WTC11 (cell line): ENCODE data around the gene PLXNA3.

Source experiments
- ELF4 ChIP-seq: sonication (generic); formaldehyde crosslinking; IDR thresholded peaks from 2 replicates; pipeline ENCODE4 v1.8.1; 2022; ENCODE audit warnings: low read depth, mild to moderate bottlenecking, moderate library complexity, missing genetic modification reagents
- FOXK1 ChIP-seq: sonication (generic); formaldehyde crosslinking; IDR thresholded peaks from 2 replicates; pipeline ENCODE4 v1.8.0; 2022; ENCODE audit warnings: mild to moderate bottlenecking, moderate library complexity, missing genetic modification reagents
- NFATC4 ChIP-seq: fragments of 250-450 bp; sonication (Bioruptor Pico); IDR thresholded peaks from 2 replicates; pipeline ENCODE4 v1.9.0; 2021; ENCODE audit warnings: mild to moderate bottlenecking
- RELA ChIP-seq: sonication (generic); formaldehyde crosslinking; IDR thresholded peaks from 2 replicates; pipeline ENCODE4 v1.8.1; 2022; ENCODE audit warnings: missing genetic modification reagents, mild to moderate bottlenecking, borderline replicate concordance
- TCF7 ChIP-seq: sonication (generic); formaldehyde crosslinking; IDR thresholded peaks from 2 replicates; pipeline ENCODE4 v1.8.0; 2022; ENCODE audit warnings: mild to moderate bottlenecking, low read depth, missing genetic modification reagents, moderate library complexity
- TF ChIP-seq, protein P1 (sequence below): sonication (generic); formaldehyde crosslinking; IDR thresholded peaks from 2 replicates; pipeline ENCODE4 v1.8.1; 2023; ENCODE audit warnings: mild to moderate bottlenecking, missing genetic modification reagents
- TF ChIP-seq, protein P2 (sequence below): fragments of 200-600 bp; IDR thresholded peaks from 2 replicates; pipeline ENCODE4 v1.8.0; 2022; ENCODE audit warnings: antibody characterized with exemption
- TF ChIP-seq, protein P3 (sequence below): sonication (generic); formaldehyde crosslinking; IDR thresholded peaks from 2 replicates; pipeline ENCODE4 v1.8.1; 2023; ENCODE audit warnings: mild to moderate bottlenecking, missing genetic modification reagents, moderate library complexity
- TF ChIP-seq, protein P4 (sequence below): sonication (generic); formaldehyde crosslinking; conservative IDR thresholded peaks from 2 replicates; pipeline ENCODE4 v1.8.1; 2023; ENCODE audit warnings: mild to moderate bottlenecking, low read depth, missing genetic modification reagents, moderate library complexity

DNA sequence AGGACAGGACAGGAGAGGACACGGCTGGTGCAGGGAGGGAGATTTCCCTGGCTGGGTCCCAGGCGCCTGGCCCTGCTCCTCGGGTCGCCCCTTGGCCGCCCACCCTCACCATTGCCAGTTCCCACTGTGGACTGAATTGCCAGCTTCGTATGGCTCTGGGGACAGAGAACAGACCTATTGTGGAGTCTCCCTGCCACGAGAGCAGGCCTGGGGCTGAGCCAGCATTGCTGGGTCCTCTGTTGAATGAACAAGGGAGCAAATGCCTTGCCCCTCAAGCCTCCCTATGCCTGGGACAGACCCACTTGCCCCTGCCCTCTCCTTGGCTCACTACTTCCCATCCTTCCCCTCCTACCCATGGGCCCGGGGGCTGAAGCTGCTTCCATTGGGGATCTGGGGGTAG lies 4.3 kb downstream of the PLXNA3 start:
- TF ChIP-seq, protein P1, sequence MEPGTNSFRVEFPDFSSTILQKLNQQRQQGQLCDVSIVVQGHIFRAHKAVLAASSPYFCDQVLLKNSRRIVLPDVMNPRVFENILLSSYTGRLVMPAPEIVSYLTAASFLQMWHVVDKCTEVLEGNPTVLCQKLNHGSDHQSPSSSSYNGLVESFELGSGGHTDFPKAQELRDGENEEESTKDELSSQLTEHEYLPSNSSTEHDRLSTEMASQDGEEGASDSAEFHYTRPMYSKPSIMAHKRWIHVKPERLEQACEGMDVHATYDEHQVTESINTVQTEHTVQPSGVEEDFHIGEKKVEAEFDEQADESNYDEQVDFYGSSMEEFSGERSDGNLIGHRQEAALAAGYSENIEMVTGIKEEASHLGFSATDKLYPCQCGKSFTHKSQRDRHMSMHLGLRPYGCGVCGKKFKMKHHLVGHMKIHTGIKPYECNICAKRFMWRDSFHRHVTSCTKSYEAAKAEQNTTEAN (CRISPR knock-in tag), result no peak
- TF ChIP-seq, protein P2, sequence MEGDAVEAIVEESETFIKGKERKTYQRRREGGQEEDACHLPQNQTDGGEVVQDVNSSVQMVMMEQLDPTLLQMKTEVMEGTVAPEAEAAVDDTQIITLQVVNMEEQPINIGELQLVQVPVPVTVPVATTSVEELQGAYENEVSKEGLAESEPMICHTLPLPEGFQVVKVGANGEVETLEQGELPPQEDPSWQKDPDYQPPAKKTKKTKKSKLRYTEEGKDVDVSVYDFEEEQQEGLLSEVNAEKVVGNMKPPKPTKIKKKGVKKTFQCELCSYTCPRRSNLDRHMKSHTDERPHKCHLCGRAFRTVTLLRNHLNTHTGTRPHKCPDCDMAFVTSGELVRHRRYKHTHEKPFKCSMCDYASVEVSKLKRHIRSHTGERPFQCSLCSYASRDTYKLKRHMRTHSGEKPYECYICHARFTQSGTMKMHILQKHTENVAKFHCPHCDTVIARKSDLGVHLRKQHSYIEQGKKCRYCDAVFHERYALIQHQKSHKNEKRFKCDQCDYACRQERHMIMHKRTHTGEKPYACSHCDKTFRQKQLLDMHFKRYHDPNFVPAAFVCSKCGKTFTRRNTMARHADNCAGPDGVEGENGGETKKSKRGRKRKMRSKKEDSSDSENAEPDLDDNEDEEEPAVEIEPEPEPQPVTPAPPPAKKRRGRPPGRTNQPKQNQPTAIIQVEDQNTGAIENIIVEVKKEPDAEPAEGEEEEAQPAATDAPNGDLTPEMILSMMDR, result no peak
- TF ChIP-seq FOXK1 (CRISPR knock-in tag) (no peak), NFATC4 (CRISPR knock-in tag) (no peak), TCF7 (no peak), ELF4 (CRISPR knock-in tag) (no peak), RELA (CRISPR knock-in tag) (no peak)
- TF ChIP-seq, protein P3, sequence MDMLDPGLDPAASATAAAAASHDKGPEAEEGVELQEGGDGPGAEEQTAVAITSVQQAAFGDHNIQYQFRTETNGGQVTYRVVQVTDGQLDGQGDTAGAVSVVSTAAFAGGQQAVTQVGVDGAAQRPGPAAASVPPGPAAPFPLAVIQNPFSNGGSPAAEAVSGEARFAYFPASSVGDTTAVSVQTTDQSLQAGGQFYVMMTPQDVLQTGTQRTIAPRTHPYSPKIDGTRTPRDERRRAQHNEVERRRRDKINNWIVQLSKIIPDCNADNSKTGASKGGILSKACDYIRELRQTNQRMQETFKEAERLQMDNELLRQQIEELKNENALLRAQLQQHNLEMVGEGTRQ (CRISPR knock-in tag), result no peak
- TF ChIP-seq, protein P4, sequence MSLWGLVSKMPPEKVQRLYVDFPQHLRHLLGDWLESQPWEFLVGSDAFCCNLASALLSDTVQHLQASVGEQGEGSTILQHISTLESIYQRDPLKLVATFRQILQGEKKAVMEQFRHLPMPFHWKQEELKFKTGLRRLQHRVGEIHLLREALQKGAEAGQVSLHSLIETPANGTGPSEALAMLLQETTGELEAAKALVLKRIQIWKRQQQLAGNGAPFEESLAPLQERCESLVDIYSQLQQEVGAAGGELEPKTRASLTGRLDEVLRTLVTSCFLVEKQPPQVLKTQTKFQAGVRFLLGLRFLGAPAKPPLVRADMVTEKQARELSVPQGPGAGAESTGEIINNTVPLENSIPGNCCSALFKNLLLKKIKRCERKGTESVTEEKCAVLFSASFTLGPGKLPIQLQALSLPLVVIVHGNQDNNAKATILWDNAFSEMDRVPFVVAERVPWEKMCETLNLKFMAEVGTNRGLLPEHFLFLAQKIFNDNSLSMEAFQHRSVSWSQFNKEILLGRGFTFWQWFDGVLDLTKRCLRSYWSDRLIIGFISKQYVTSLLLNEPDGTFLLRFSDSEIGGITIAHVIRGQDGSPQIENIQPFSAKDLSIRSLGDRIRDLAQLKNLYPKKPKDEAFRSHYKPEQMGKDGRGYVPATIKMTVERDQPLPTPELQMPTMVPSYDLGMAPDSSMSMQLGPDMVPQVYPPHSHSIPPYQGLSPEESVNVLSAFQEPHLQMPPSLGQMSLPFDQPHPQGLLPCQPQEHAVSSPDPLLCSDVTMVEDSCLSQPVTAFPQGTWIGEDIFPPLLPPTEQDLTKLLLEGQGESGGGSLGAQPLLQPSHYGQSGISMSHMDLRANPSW (CRISPR knock-in tag), result no peak
